T-helper 2 cell (primary cell): ENCODE results near the gene PALM2AKAP2.

Experiments
- DNase-seq, 5 experiments: peaks; one replicate each; pipeline versions ENCODE4 v3.0.0 to v3.0.0-alpha.2; 2012 to 2022

PALM2AKAP2 gene

GRCh38 chr9:109775516-109775915, 4.5 kb upstream of the PALM2AKAP2 start:
- no peak for DNase-seq

- DNase-seq: no peak
Observed at GRCh38 chr9:109776391-109776790, 3.6 kb upstream of the PALM2AKAP2 start.

- no peak for DNase-seq
Observed at GRCh38 chr9:109780453-109781033, 545 bp downstream of the PALM2AKAP2 start.

- no peak for DNase-seq
Observed at GRCh38 chr9:109781086-109781485, 1.1 kb downstream of the PALM2AKAP2 start.

- DNase-seq: no peak
Observed at GRCh38 chr9:109781541-109782197, 1.7 kb downstream of the PALM2AKAP2 start.

GRCh38 chr9:109787735-109788134, 7.7 kb downstream of the PALM2AKAP2 start:
- no peak for DNase-seq

- no peak for DNase-seq
Observed at GRCh38 chr9:109789556-109789955, 9.6 kb downstream of the PALM2AKAP2 start.

GRCh38 chr9:109789971-109790370, 10.0 kb downstream of the PALM2AKAP2 start:
- no peak for DNase-seq

- no peak for DNase-seq
Observed at GRCh38 chr9:109791003-109791677, 11.1 kb downstream of the PALM2AKAP2 start.

GRCh38 chr9:109791747-109792146, 11.7 kb downstream of the PALM2AKAP2 start:
- DNase-seq: no peak

GRCh38 chr9:109792951-109793546, 13.1 kb downstream of the PALM2AKAP2 start:
- no peak for DNase-seq

- no peak for DNase-seq
Observed at GRCh38 chr9:109793921-109794320, 13.9 kb downstream of the PALM2AKAP2 start.

- no peak for DNase-seq
Observed at GRCh38 chr9:109794361-109795012, 14.5 kb downstream of the PALM2AKAP2 start.

- DNase-seq: no peak
Observed at GRCh38 chr9:109795613-109796012, 15.6 kb downstream of the PALM2AKAP2 start.

GRCh38 chr9:109796078-109796477, 16.1 kb downstream of the PALM2AKAP2 start:
- no peak for DNase-seq

GRCh38 chr9:109797006-109797405, 17.0 kb downstream of the PALM2AKAP2 start:
- no peak for DNase-seq

GRCh38 chr9:109797509-109797908, 17.5 kb downstream of the PALM2AKAP2 start:
- DNase-seq: no peak

GRCh38 chr9:109799141-109799540, 19.1 kb downstream of the PALM2AKAP2 start:
- DNase-seq: no peak

GRCh38 chr9:109799792-109800191, 19.8 kb downstream of the PALM2AKAP2 start:
- DNase-seq: no peak

GRCh38 chr9:109801484-109801883, 21.5 kb downstream of the PALM2AKAP2 start:
- no peak for DNase-seq

GRCh38 chr9:109802491-109802890, 22.5 kb downstream of the PALM2AKAP2 start:
- no peak for DNase-seq

GRCh38 chr9:109805050-109805449, 25.1 kb downstream of the PALM2AKAP2 start:
- no peak for DNase-seq

GRCh38 chr9:109806506-109807115, 26.6 kb downstream of the PALM2AKAP2 start:
- DNase-seq: no peak
